Panc1 (cell line): ENCODE data around the gene SWI5. TPM values are rescaled to one million over a fixed set of nuclear protein-coding genes. Genes with fewer than 3 reads are reported as not detected.

ENCODE experiments used
- ATAC-seq: fragments of 200-7000 bp; cut with Tn5 transposase; 2 replicates; pipeline ENCODE4 v1.9.1; 2020; ENCODE audit warnings: mild to moderate bottlenecking, moderate library complexity
- BruUV-seq: library from RNA; stranded (reverse); fragments of 400-500 nt; replicated peaks from 2 replicates; lab custom pipeline; 2021; lab: Mats Ljungman, UMichigan
- CTCF ChIA-PET: fragments of 300-600 bp; sonication (Branson Sonifier 250); formaldehyde crosslinking; loops from one replicate; lab custom pipeline; 2022; ENCODE audit warnings: antibody characterized with exemption; lab: Charles Lee
- POLR2A ChIA-PET: fragments of 300-600 bp; sonication (Branson Sonifier 250); formaldehyde crosslinking; loops from one replicate; lab custom pipeline; 2022; ENCODE audit warnings: antibody characterized with exemption; lab: Charles Lee
- DNase-seq: peaks from one replicate; pipeline ENCODE4 v3.0.0-alpha.2; 2010; ENCODE audit warnings: low read depth, low spot score
- H3K27ac ChIP-seq: 2 replicates; pipeline ENCODE4 v1.5.1; 2011; ENCODE audit warnings: mild to moderate bottlenecking, low read length, inconsistent platforms
- H3K27me3 ChIP-seq: fragments of 200-500 bp; sonication (Bioruptor generic); 2 replicates; pipeline ENCODE4 v1.6.0; 2014; ENCODE audit warnings: low read length, inconsistent platforms; ENCODE audit not compliant: control insufficient read depth, insufficient read depth
- H3K36me3 ChIP-seq: fragments of 200-500 bp; sonication (Bioruptor generic); 2 replicates; pipeline ENCODE4 v1.5.1; 2014; ENCODE audit warnings: inconsistent platforms, mild to moderate bottlenecking, low read length, moderate library complexity; ENCODE audit not compliant: control insufficient read depth, insufficient read depth
- H3K4me1 ChIP-seq: 2 replicates; pipeline ENCODE4 v1.5.1; 2011; ENCODE audit warnings: inconsistent platforms, mild to moderate bottlenecking, low read length, moderate library complexity; ENCODE audit not compliant: control insufficient read depth, insufficient read depth
- H3K4me3 ChIP-seq, 2 experiments: 2 replicates each; pipeline ENCODE4 v1.5.1; 2011 to 2012; ENCODE audit warnings: low read depth in 2 of 2, low read length in 2 of 2, mild to moderate bottlenecking in 2 of 2, inconsistent platforms in 1 of 2, moderate library complexity in 1 of 2
- H3K9me3 ChIP-seq: fragments of 200-500 bp; sonication (Bioruptor generic); 2 replicates; pipeline ENCODE4 v1.5.1; 2014; ENCODE audit warnings: low read depth, mild to moderate bottlenecking, inconsistent platforms, low read length, moderate library complexity; ENCODE audit not compliant: control insufficient read depth, insufficient read depth
- POLR2AphosphoS5 ChIP-seq: IDR thresholded peaks from 2 replicates; pipeline ENCODE4 v1.6.1; 2012; ENCODE audit warnings: mild to moderate bottlenecking, low read depth, low read length, moderate library complexity
- SIN3A ChIP-seq: IDR thresholded peaks from 2 replicates; pipeline ENCODE4 v1.6.1; 2012; ENCODE audit warnings: low read depth, mild to moderate bottlenecking, low read length, moderate library complexity, borderline replicate concordance; ENCODE audit not compliant: insufficient read depth
- TCF7L2 ChIP-seq: IDR thresholded peaks from 2 replicates; pipeline ENCODE4 v1.6.1; 2011; ENCODE audit warnings: mild to moderate bottlenecking, low read depth, low read length, inconsistent platforms
- in situ Hi-C: cut with HindIII; loops from 2 replicates; pipeline ENCODE4 v1.10.0; 2016; ENCODE audit warnings: low sequenced_read_pairs, low pct_unique_long_range_greater_than_20kb
- intact Hi-C: fragments of 100-400 bp; cut with micrococcal nuclease; formaldehyde crosslinking; loops from one replicate; pipeline ENCODE4 v1.10.0; 2022; ENCODE audit not compliant: unreplicated experiment
- total RNA-seq: library from RNA; stranded (reverse); gene quantifications from one replicate; pipeline ENCODE4 v1.2.1, GENCODE V29; 2021; ENCODE audit not compliant: unreplicated experiment
- TF ChIP-seq, protein P1 (sequence below): fragments of 450-650 bp; IDR thresholded peaks from 2 replicates; pipeline ENCODE4 v1.5.1; 2017; ENCODE audit warnings: mild to moderate bottlenecking
- TF ChIP-seq, protein P2 (sequence below), 2 experiments: IDR thresholded peaks; 2 replicates each; pipeline ENCODE4 v1.6.1; 2011 to 2012; ENCODE audit warnings: low read depth in 2 of 2, control low read depth in 1 of 2, low read length in 1 of 2, mild to moderate bottlenecking in 1 of 2, moderate library complexity in 1 of 2; ENCODE audit not compliant: insufficient read depth in 1 of 2

Gene SWI5
- total RNA-seq, 1 experiment from 2014 or later: 28.3 TPM

DNA sequence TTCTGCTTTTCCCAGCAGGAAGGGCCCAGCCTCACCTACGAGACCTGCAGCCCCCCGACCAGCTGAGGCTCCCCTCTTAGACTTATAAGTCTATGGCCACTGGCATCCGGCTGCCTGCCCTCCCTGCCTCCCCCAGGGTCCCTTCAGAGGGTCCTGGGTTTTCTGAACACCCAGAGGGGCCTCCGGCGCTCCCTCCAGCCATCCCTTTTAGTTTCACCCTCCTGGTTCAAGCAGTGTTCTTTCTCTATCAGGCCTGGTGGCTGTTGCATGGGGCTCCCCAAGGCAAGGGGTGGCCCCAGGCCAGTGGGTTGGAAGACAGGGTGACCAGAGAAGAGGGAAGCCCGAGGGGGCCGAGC lies 22.1 kb upstream of the SWI5 start:
- DNase-seq: no peak
- TF ChIP-seq SIN3A: no peak
- TF ChIP-seq, protein P1, sequence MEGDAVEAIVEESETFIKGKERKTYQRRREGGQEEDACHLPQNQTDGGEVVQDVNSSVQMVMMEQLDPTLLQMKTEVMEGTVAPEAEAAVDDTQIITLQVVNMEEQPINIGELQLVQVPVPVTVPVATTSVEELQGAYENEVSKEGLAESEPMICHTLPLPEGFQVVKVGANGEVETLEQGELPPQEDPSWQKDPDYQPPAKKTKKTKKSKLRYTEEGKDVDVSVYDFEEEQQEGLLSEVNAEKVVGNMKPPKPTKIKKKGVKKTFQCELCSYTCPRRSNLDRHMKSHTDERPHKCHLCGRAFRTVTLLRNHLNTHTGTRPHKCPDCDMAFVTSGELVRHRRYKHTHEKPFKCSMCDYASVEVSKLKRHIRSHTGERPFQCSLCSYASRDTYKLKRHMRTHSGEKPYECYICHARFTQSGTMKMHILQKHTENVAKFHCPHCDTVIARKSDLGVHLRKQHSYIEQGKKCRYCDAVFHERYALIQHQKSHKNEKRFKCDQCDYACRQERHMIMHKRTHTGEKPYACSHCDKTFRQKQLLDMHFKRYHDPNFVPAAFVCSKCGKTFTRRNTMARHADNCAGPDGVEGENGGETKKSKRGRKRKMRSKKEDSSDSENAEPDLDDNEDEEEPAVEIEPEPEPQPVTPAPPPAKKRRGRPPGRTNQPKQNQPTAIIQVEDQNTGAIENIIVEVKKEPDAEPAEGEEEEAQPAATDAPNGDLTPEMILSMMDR: no peak
- TF ChIP-seq POLR2AphosphoS5: no peak
- TF ChIP-seq TCF7L2: no peak
- TF ChIP-seq, protein P2, sequence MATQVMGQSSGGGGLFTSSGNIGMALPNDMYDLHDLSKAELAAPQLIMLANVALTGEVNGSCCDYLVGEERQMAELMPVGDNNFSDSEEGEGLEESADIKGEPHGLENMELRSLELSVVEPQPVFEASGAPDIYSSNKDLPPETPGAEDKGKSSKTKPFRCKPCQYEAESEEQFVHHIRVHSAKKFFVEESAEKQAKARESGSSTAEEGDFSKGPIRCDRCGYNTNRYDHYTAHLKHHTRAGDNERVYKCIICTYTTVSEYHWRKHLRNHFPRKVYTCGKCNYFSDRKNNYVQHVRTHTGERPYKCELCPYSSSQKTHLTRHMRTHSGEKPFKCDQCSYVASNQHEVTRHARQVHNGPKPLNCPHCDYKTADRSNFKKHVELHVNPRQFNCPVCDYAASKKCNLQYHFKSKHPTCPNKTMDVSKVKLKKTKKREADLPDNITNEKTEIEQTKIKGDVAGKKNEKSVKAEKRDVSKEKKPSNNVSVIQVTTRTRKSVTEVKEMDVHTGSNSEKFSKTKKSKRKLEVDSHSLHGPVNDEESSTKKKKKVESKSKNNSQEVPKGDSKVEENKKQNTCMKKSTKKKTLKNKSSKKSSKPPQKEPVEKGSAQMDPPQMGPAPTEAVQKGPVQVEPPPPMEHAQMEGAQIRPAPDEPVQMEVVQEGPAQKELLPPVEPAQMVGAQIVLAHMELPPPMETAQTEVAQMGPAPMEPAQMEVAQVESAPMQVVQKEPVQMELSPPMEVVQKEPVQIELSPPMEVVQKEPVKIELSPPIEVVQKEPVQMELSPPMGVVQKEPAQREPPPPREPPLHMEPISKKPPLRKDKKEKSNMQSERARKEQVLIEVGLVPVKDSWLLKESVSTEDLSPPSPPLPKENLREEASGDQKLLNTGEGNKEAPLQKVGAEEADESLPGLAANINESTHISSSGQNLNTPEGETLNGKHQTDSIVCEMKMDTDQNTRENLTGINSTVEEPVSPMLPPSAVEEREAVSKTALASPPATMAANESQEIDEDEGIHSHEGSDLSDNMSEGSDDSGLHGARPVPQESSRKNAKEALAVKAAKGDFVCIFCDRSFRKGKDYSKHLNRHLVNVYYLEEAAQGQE (IDR thresholded peaks at IDR 0.05; ENCODE audit: insufficient read depth in 1 of 2, low read depth in 2 of 2, low read length in 1 of 2): no peak
- H3K27ac ChIP-seq: no peak overlapping the region
- POLR2A ChIA-PET: no interaction called here
- intact Hi-C loops: no loop called here
- no peaks in the 10 kb centered on the region for H3K27me3 ChIP-seq
- CTCF ChIA-PET: interaction anchor here (0.6 to 0.8 kb wide), 2 partner anchors 13 to 107 kb away, joined by 3 to 13 read pairs; no protein-coding TSS in a partner anchor
- no peaks in the 10 kb centered on the region; the same call in 1 of the 2 replicates for H3K36me3 ChIP-seq
- in situ Hi-C loops: no loop called here
- no peak overlapping the region for H3K4me3 ChIP-seq
- H3K4me1 ChIP-seq: no peaks in the 10 kb centered on the region
- BruUV-seq: no TSS peak
- H3K9me3 ChIP-seq: no peaks in the 10 kb centered on the region
- ATAC-seq: no peak

DNA sequence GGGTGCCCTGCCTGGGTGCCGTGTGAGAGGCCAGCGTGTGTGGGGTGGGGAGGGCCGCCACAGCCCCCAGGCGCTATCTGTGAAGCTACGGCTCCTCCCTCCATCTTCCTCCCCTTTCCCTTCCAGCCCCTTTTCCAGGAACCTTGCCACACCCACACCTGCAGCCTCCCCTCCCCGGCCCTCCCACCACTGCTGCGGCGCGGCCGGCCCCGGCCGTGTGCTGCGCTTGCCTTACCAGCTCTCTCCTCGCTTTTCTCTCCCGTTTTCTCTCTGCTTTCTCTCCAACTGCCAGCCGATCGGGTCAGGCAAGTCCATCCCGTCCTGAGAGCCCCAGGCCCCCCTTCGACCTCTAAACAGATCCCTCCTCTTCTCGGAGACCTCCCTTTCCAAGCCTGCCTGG lies 21.7 kb upstream of the SWI5 start:
- BruUV-seq: no TSS peak
- TF ChIP-seq, protein P1: no peak
- TF ChIP-seq, protein P2 (IDR thresholded peaks at IDR 0.05; ENCODE audit: insufficient read depth in 1 of 2, low read depth in 2 of 2, low read length in 1 of 2): no peak
- no peak for TF ChIP-seq POLR2AphosphoS5
- TF ChIP-seq SIN3A: no peak
- TF ChIP-seq TCF7L2: no peak
- intact Hi-C loops (no loop called here), in situ Hi-C loops (no loop called here)
- Histone ChIP-seq H3K27me3 (no peaks in the 10 kb centered on the region), H3K27ac (no peak overlapping the region), H3K4me1 (no peaks in the 10 kb centered on the region), H3K4me3 (no peak overlapping the region), H3K9me3 (no peaks in the 10 kb centered on the region), H3K36me3 (no peaks in the 10 kb centered on the region; the same call in 1 of the 2 replicates)
- DNase-seq: no peak
- CTCF ChIA-PET: interaction anchor here (0.8 kb wide), 1 partner anchor 13 kb away, joined by 3 read pairs; no protein-coding TSS in a partner anchor
- no peak for ATAC-seq
- POLR2A ChIA-PET: no interaction called here
